HEK293T (cell line): ENCODE data around the gene EPHA2.

Source experiments
- BHLHE40 ChIP-seq: fragments of 450-650 bp; IDR thresholded peaks from 2 replicates; pipeline ENCODE4 v1.6.1; 2016; ENCODE audit warnings: mild to moderate bottlenecking, moderate library complexity, borderline replicate concordance
- FOXM1 ChIP-seq: fragments of 450-650 bp; IDR thresholded peaks from 2 replicates; pipeline ENCODE4 v1.6.1; 2017; ENCODE audit warnings: mild to moderate bottlenecking, borderline replicate concordance
- TARDBP ChIP-seq: fragments of 450-650 bp; IDR thresholded peaks from 2 replicates; pipeline ENCODE4 v1.6.1; 2016

- TF ChIP-seq TARDBP: no peak
- no peak for TF ChIP-seq BHLHE40
- no peak for TF ChIP-seq FOXM1
Observed at GRCh38 chr1:16140068-16140596, 15.7 kb downstream of the EPHA2 start.
